H1 (cell line): Measurements from ENCODE around the gene CHRDL2. TPM values are rescaled to one million over a fixed set of nuclear protein-coding genes. Genes with fewer than 3 reads are reported as not detected.

Source experiments
- CTCF ChIA-PET: fragments of 300-600 bp; sonication (Branson Sonifier 250); formaldehyde crosslinking; loops from one replicate; lab custom pipeline; 2021; ENCODE audit not compliant: partially characterized antibody; lab: Charles Lee
- POLR2A ChIA-PET: fragments of 300-600 bp; sonication (Branson Sonifier 250); formaldehyde crosslinking; loops from one replicate; lab custom pipeline; 2021; ENCODE audit warnings: inconsistent platforms; ENCODE audit not compliant: partially characterized antibody; lab: Charles Lee
- DNase-seq, 2 experiments: peaks; one replicate each; pipeline versions ENCODE4 v3.0.0 to v3.0.0-alpha.2; 2010 to 2022; ENCODE audit warnings: low spot score in 2 of 2, low read depth in 1 of 2, mixed read lengths in 1 of 2
- FAIRE-seq: peaks from 2 replicates; lab custom pipeline; 2011; peaks lifted over from hg19 to GRCh38; lab: Jason Lieb, UNC
- H2AFZ ChIP-seq: 2 replicates; pipeline ENCODE4 v1.8.1; 2012; ENCODE audit warnings: low read length, inconsistent platforms
- H2AK5ac ChIP-seq: 2 replicates; pipeline ENCODE4 v1.6.1; 2013; ENCODE audit warnings: low read depth, low read length
- H2BK120ac ChIP-seq: replicated peaks from 2 replicates; pipeline ENCODE3; 2013; ENCODE audit warnings: low read depth, low read length, inconsistent platforms
- H2BK12ac ChIP-seq: 2 replicates; pipeline ENCODE4 v1.6.1; 2013; ENCODE audit warnings: low read depth, low read length
- H2BK15ac ChIP-seq: 2 replicates; pipeline ENCODE4 v1.6.1; 2013; ENCODE audit warnings: low read length
- H2BK20ac ChIP-seq: 2 replicates; pipeline ENCODE4 v1.6.1; 2013; ENCODE audit warnings: low read length
- H2BK5ac ChIP-seq: 2 replicates; pipeline ENCODE4 v1.6.1; 2013; ENCODE audit warnings: low read depth, low read length
- H3K14ac ChIP-seq: 2 replicates; pipeline ENCODE4 v1.6.1; 2013; ENCODE audit warnings: inconsistent platforms; ENCODE audit not compliant: insufficient read length
- H3K18ac ChIP-seq: 2 replicates; pipeline ENCODE4 v1.6.1; 2013; ENCODE audit warnings: low read length; ENCODE audit errors: extremely low read depth
- H3K23ac ChIP-seq: 2 replicates; pipeline ENCODE4 v1.6.1; 2013; ENCODE audit warnings: inconsistent platforms; ENCODE audit not compliant: insufficient read length
- H3K23me2 ChIP-seq: 2 replicates; pipeline ENCODE4 v1.6.1; 2013; ENCODE audit warnings: low read depth, low read length
- H3K27ac ChIP-seq: 2 replicates; pipeline ENCODE4 v1.6.1; 2011; ENCODE audit warnings: low read depth, low read length, inconsistent platforms
- H3K27me3 ChIP-seq, 4 experiments: replicated peaks in 1 of 4; 1 replicate in 1 of 4; 2 replicates in 3 of 4; pipeline versions ENCODE4 v1.6.1 to v1.8.1; 2011 to 2013; ENCODE audit warnings: low read length in 3 of 4, mild to moderate bottlenecking in 3 of 4, inconsistent platforms in 2 of 4, mixed read lengths in 2 of 4, moderate library complexity in 1 of 4; ENCODE audit not compliant: control insufficient read depth in 3 of 4, insufficient read depth in 3 of 4; ENCODE audit errors: extremely low read depth in 1 of 4
- H3K36me3 ChIP-seq, 4 experiments: 2 replicates each; pipeline versions ENCODE4 v1.6.1 to v1.8.1; 2011 to 2013; ENCODE audit warnings: mild to moderate bottlenecking in 4 of 4, low read length in 3 of 4, moderate library complexity in 2 of 4, control low read depth in 1 of 4, inconsistent platforms in 1 of 4; ENCODE audit not compliant: insufficient read depth in 4 of 4, control insufficient read depth in 2 of 4
- H3K4ac ChIP-seq: replicated peaks from 2 replicates; pipeline ENCODE3; 2013; ENCODE audit warnings: low read length, low read depth, mixed read lengths, inconsistent platforms; ENCODE audit not compliant: insufficient read length
- H3K4me1 ChIP-seq, 4 experiments: replicated peaks in 1 of 4; 1 replicate in 1 of 4; 2 replicates in 3 of 4; pipeline versions ENCODE4 v1.6.1 to v1.8.1; 2011 to 2013; ENCODE audit warnings: low read length in 3 of 4, inconsistent platforms in 2 of 4, mixed read lengths in 1 of 4; ENCODE audit not compliant: insufficient read depth in 4 of 4, control insufficient read depth in 3 of 4
- H3K4me2 ChIP-seq, 2 experiments: 2 replicates each; pipeline versions ENCODE4 v1.6.1 to v1.8.1; 2011 to 2013; ENCODE audit warnings: low read depth in 2 of 2, low read length in 2 of 2, control low read depth in 1 of 2, inconsistent platforms in 1 of 2, mild to moderate bottlenecking in 1 of 2; ENCODE audit not compliant: insufficient read depth in 1 of 2
- H3K4me3 ChIP-seq, 4 experiments: fragments of 200-600, 300-600 bp in 1 of 4; sonication (generic), shearing (Covaris generic), sonication (Bioruptor Twin) in 1 of 4; 2 replicates each; pipeline versions ENCODE4 v1.5.1 to v1.8.1; 2011 to 2016; ENCODE audit warnings: low read length in 4 of 4, low read depth in 3 of 4, control low read depth in 2 of 4, inconsistent platforms in 2 of 4, mild to moderate bottlenecking in 2 of 4, mixed read lengths in 1 of 4, moderate library complexity in 1 of 4; ENCODE audit not compliant: insufficient read depth in 2 of 4; ENCODE audit errors: extremely low read depth in 1 of 4
- H3K56ac ChIP-seq: replicated peaks from 2 replicates; pipeline ENCODE3; 2013; ENCODE audit warnings: low read depth, mild to moderate bottlenecking, mixed read lengths, low read length, inconsistent platforms; ENCODE audit not compliant: insufficient read length
- H3K79me1 ChIP-seq: 2 replicates; pipeline ENCODE4 v1.6.1; 2013; ENCODE audit warnings: low read depth, low read length, control low read depth
- H3K79me2 ChIP-seq, 2 experiments: 2 replicates each; pipeline versions ENCODE4 v1.6.1 to v1.8.1; 2012 to 2013; ENCODE audit warnings: low read length in 2 of 2, mild to moderate bottlenecking in 2 of 2, inconsistent platforms in 1 of 2; ENCODE audit not compliant: insufficient read depth in 2 of 2, control insufficient read depth in 1 of 2
- H3K9ac ChIP-seq, 4 experiments: replicated peaks in 1 of 4; 1 replicate in 1 of 4; 2 replicates in 3 of 4; pipeline versions ENCODE4 v1.6.1 to v1.8.1; 2011 to 2013; ENCODE audit warnings: low read depth in 3 of 4, low read length in 3 of 4, control low read depth in 2 of 4, mild to moderate bottlenecking in 2 of 4, moderate library complexity in 2 of 4, inconsistent platforms in 1 of 4; ENCODE audit errors: extremely low read depth in 1 of 4
- H3K9me3 ChIP-seq, 2 experiments: 2 replicates each; pipeline versions ENCODE4 v1.6.1 to v1.8.1; 2012 to 2013; ENCODE audit warnings: mild to moderate bottlenecking in 2 of 2, moderate library complexity in 2 of 2, control low read depth in 1 of 2, inconsistent platforms in 1 of 2, low read depth in 1 of 2, low read length in 1 of 2, mixed read lengths in 1 of 2; ENCODE audit not compliant: insufficient read depth in 2 of 2
- H4K20me1 ChIP-seq, 2 experiments: replicated peaks in 1 of 2; 2 replicates each; pipeline versions ENCODE3 to v1.8.1; 2011 to 2013; ENCODE audit warnings: inconsistent platforms in 2 of 2, low read length in 2 of 2, mild to moderate bottlenecking in 1 of 2; ENCODE audit not compliant: insufficient read depth in 2 of 2, control insufficient read depth in 1 of 2
- H4K5ac ChIP-seq: 2 replicates; pipeline ENCODE4 v1.6.1; 2013; ENCODE audit warnings: low read length, low read depth, mixed read lengths, inconsistent platforms; ENCODE audit not compliant: insufficient read length
- H4K8ac ChIP-seq: 2 replicates; pipeline ENCODE4 v1.8.0; 2013; ENCODE audit warnings: mild to moderate bottlenecking, moderate library complexity, low read length, inconsistent platforms; ENCODE audit not compliant: insufficient read depth; ENCODE audit errors: extremely low read depth
- H4K91ac ChIP-seq: replicated peaks from 2 replicates; pipeline ENCODE3; 2013; ENCODE audit warnings: low read length, mixed read lengths, inconsistent platforms; ENCODE audit not compliant: insufficient read length
- RXRA ChIP-seq: IDR thresholded peaks from 2 replicates; pipeline ENCODE4 v1.6.1; 2011; ENCODE audit warnings: low read depth, mild to moderate bottlenecking, low read length, moderate library complexity; ENCODE audit not compliant: insufficient read depth
- SP4 ChIP-seq: IDR thresholded peaks from 2 replicates; pipeline ENCODE4 v1.6.1; 2012; ENCODE audit warnings: low read length, inconsistent platforms
- TEAD4 ChIP-seq: IDR thresholded peaks from 2 replicates; pipeline ENCODE4 v1.6.1; 2012; ENCODE audit warnings: low read depth, low read length, inconsistent platforms, mixed read lengths
- WGBS, 2 experiments: shearing (Covaris generic) in 1 of 2; methylation state at CpG; one replicate each; pipeline versions ENCODE4 v1.1.6 to v1.1.7; 2013 to 2015; ENCODE audit warnings: low lambda C conversion rate in 2 of 2, mixed read lengths in 2 of 2, inconsistent platforms in 1 of 2, low coverage in 1 of 2, missing lambda C conversion rate in 1 of 2; ENCODE audit not compliant: insufficient replicate concordance in 2 of 2, insufficient coverage in 1 of 2, insufficient read length in 1 of 2; ENCODE audit errors: extremely low coverage in 1 of 2, missing lambda C conversion rate in 1 of 2; 5-methylcytosine and 5-hydroxymethylcytosine counted together
- polyA plus RNA-seq, 7 experiments: library from polyadenylated mRNA; depleted of rRNA in 3 of 7; stranded (reverse) in 5 of 7; unstranded in 2 of 7; fragments of >200 nt in 5 of 7; fragments of 200-250 nt in 2 of 7; gene quantifications; 1 replicate in 5 of 7; 2 replicates in 1 of 7; 4 replicates in 1 of 7; pipeline versions ENCODE4 v1.2.1 to v1.2.3, GENCODE V29; 2011 to 2013; ENCODE audit warnings: missing spikeins in 2 of 7, mixed read lengths in 2 of 7
- total RNA-seq: library from RNA; stranded (reverse); fragmentation: NEBNext Ultra II Directional; extraction: Animal tissue kit (Norgen Biotek cat#: 25700); gene quantifications from 2 replicates; pipeline ENCODE4 v1.2.1, GENCODE V29; 2021

The CHRDL2 gene
- total and polyA plus RNA-seq, 2 of the 8 experiments (the other 6 are each of a cell fraction or from before 2014, with no cell fraction given), result 0.26 to 0.48 TPM

DNA sequence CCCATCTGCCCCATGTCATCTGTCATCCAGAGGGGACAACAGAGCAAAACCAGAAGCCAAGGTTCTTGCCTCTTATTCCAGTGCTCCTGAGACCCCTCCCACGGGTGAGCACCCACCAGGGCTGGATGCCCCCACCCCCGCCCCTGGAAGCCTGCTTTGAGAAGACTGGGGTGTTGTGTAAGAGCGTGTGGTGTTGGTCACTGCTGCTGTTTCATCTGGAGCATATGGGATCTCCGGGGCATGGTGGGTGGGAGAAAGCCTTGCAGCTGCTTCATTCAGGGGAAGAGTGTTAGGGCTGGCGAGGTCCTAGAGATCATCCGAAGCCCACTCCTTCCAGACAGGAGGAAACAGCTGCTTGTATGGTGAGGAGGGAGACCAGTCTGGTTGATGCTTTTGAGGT is 54.1 kb downstream of the CHRDL2 start:
- Histone ChIP-seq H2BK5ac (no peak overlapping the region), H3K4me1 (no peaks in the 10 kb centered on the region), H4K91ac (no peak overlapping the region), H3K27me3 (peaks cover 0 to 3% (median 0%) of the 10 kb centered on the region in 4 experiments; a peak in 1 of 7 replicates), H4K8ac (no peak overlapping the region), H2AFZ (no peak overlapping the region), H2BK12ac (no peak overlapping the region), H4K5ac (no peak overlapping the region), H3K36me3 (no peaks in the 10 kb centered on the region), H3K56ac (no peak overlapping the region), H3K79me1 (no peaks in the 10 kb centered on the region), H3K9ac (no peak overlapping the region), H3K4me3 (no peak overlapping the region), H3K27ac (no peak overlapping the region), H2BK20ac (no peak overlapping the region), H3K79me2 (no peaks in the 10 kb centered on the region), H3K18ac (no peak overlapping the region), H3K14ac (no peak overlapping the region), H2BK120ac (no peak overlapping the region), H3K23me2 (no peaks in the 10 kb centered on the region), H3K4me2 (no peak overlapping the region), H2AK5ac (no peak overlapping the region), H4K20me1 (no peaks in the 10 kb centered on the region), H3K4ac (no peak overlapping the region), H3K23ac (no peak overlapping the region), H2BK15ac (no peak overlapping the region), H3K9me3 (0 out of 4 replicates have a peak, but pooled peaks cover 0 to 2% of the 10 kb centered on the region in 2 experiments)
- ChIA-PET POLR2A (interaction anchor here (0.7 to 0.9 kb wide), 2 partner anchors 20 to 30 kb away, joined by 3 read pairs; no protein-coding TSS in a partner anchor), CTCF (interaction anchor here (0.9 to 2.9 kb wide), 5 partner anchors 10 to 193 kb away, joined by 3 to 11 read pairs (median 4); no protein-coding TSS in a partner anchor)
- FAIRE-seq, result no peak
- WGBS, 2 experiments, result 87% methylated on average over 4 of the region's 6 CpGs; no CpG with 5 or more reads in 1 of the 2 experiments
- TF ChIP-seq TEAD4, result no peak
- TF ChIP-seq RXRA, result no peak
- no peak for TF ChIP-seq SP4
- DNase-seq, result peak in 1 of 2 experiments; percentile 24
